ENCODE measurements around the gene PLEKHG4.

PLEKHG4 gene

DNA sequence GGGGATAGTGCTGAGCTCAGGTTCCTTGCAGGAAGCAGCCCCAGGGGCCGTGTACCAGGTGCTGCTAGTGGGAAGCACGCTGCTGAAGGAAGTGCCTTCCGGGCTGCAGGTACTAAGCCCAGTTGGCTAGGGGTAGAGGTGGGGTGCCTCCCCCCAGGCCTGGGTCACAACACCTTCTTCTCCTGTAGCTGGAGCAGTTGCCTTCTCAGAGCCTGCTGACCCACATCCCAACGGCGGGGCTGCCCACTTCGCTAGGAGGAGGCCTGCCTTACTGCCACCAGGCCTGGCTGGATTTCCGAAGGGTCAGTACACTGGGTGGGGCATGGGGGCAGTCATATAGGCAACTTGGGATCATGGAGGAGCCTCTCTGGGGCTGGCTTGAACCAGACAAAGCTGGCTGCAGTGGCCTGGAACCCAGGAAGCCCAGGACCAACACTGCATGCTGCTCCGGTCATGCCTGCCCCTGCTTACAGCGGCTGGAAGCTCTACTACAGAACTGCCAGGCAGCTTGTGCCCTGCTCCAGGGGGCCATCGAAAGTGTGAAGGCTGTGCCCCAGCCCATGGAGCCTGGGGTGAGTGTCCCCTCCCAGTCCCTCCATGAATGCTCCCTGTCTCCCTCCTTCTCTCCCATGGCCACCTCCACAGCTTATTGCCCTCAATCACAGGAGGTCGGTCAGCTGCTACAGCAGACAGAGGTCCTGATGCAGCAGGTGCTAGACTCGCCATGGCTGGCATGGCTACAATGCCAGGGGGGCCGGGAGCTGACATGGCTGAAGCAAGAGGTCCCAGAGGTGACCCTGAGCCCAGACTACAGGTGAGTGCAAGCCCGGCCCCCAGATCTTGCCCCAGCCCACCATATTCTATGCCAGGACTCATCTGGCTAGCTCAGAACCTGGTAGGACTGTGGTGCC is 2.5 kb downstream of the PLEKHG4 start:
- DNase-seq, result no peak
- no peak overlapping the region for H3K4me3 ChIP-seq (ENCODE audit: low read depth, low read length)
- in situ Hi-C loops (cut with HindIII; ENCODE audit: low pct_ligation_motif_present, low sequenced_read_pairs), result no loop called here
- H3K27me3 ChIP-seq (replicated peaks), result no peaks in the 10 kb centered on the region
- no peak for TF ChIP-seq CTCF (IDR thresholded peaks at IDR 0.05; ENCODE audit: low read depth, low read length, missing control alignments)
- H3K36me3 ChIP-seq (replicated peaks), result no peaks in the 10 kb centered on the region
- H3K27ac ChIP-seq, result no peak overlapping the region

DNA sequence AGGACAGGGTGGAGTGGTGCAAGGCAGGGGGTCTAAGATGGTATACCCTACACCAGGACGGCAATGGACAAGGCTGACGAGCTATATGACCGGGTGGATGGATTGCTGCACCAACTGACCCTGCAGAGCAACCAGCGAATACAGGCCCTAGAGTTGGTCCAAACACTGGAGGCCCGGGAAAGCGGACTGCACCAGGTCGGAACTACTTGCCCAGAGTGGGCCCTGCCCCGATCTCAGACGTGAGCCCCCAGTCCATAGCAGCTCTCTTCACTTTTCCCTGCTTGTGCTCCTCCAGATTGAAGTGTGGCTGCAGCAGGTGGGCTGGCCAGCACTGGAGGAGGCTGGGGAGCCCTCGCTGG is 3.1 kb downstream of the PLEKHG4 start:
- in situ Hi-C loops (cut with HindIII; ENCODE audit: low pct_ligation_motif_present, low sequenced_read_pairs), result no loop called here
- no peak overlapping the region for H3K27ac ChIP-seq
- H3K27me3 ChIP-seq (replicated peaks), result no peaks in the 10 kb centered on the region
- no peak overlapping the region for H3K4me3 ChIP-seq (ENCODE audit: low read depth, low read length)
- no peaks in the 10 kb centered on the region for H3K36me3 ChIP-seq (replicated peaks)
- no peak for TF ChIP-seq CTCF (IDR thresholded peaks at IDR 0.05; ENCODE audit: low read depth, low read length, missing control alignments)
- DNase-seq, result no peak

DNA sequence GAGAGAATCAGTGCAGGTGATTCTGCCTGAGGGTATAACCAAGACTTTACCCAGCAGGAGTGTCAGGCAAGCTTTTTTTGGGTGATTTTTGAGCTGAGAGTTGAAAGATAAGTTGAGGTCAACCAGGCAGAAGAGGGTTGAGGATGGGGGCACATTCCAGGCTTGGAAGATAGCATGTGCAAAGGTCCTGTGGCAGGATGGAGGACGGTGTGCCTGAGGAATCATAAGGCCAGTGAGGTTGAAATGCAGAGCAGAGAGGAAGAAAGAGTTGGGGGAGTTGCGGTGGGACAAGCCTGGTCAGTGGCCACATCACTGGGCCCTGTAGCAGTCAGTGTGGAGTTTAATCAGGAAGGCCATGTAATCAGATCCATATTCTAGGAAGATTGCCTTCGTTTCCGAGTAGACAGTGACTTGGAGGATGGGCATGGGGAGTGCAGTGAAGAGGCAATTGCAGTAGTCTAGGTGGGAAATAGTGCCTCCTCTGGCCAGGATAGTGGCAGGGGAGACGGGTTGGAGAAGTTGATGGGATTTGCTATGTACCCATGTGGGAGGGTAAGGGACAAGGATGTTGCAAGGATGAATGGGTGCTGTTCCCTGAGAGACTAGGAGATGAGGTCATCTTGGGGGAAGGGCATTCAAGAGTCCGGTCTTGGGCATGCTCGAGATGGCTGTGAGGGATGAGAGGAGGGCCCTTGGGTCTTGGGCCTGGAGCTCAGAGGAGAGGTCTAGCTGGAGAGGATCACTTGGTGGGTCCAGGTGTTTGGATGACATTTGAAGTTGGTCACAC is 3.9 kb downstream of the PLEKHG4 start:
- no peaks in the 10 kb centered on the region for H3K36me3 ChIP-seq (replicated peaks)
- no peak overlapping the region for H3K4me3 ChIP-seq (ENCODE audit: low read depth, low read length)
- H3K27ac ChIP-seq, result no peak overlapping the region
- peak; percentile 26 for DNase-seq
- no peaks in the 10 kb centered on the region for H3K27me3 ChIP-seq (replicated peaks)
- TF ChIP-seq CTCF (IDR thresholded peaks at IDR 0.05; ENCODE audit: low read depth, low read length, missing control alignments), result peak; percentile 24
- in situ Hi-C loops (cut with HindIII; ENCODE audit: low pct_ligation_motif_present, low sequenced_read_pairs), result no loop called here

- H3K27me3 ChIP-seq (replicated peaks), result no peaks in the 10 kb centered on the region
- H3K36me3 ChIP-seq (replicated peaks), result no peaks in the 10 kb centered on the region
- no peak for DNase-seq
- in situ Hi-C loops (cut with HindIII; ENCODE audit: low pct_ligation_motif_present, low sequenced_read_pairs), result no loop called here
- TF ChIP-seq CTCF (IDR thresholded peaks at IDR 0.05; ENCODE audit: low read depth, low read length, missing control alignments), result no peak
- no peak overlapping the region for H3K27ac ChIP-seq
- H3K4me3 ChIP-seq (ENCODE audit: low read depth, low read length), result no peak overlapping the region
These were observed 4.7 kb downstream of the PLEKHG4 start for GRCh38 chr16:67283826-67284555.

GRCh38 chr16:67284699-67285646 is 5.6 kb downstream of the PLEKHG4 start:
- H3K27ac ChIP-seq, result no peak overlapping the region
- in situ Hi-C loops (cut with HindIII; ENCODE audit: low pct_ligation_motif_present, low sequenced_read_pairs), result no loop called here
- no peak overlapping the region for H3K4me3 ChIP-seq (ENCODE audit: low read depth, low read length)
- peak; percentile 75 for TF ChIP-seq CTCF (IDR thresholded peaks at IDR 0.05; ENCODE audit: low read depth, low read length, missing control alignments)
- no peaks in the 10 kb centered on the region for H3K36me3 ChIP-seq (replicated peaks)
- DNase-seq, result no peak
- H3K27me3 ChIP-seq (replicated peaks), result no peaks in the 10 kb centered on the region

Data from brain microvascular endothelial cell (primary cell).